ENCODE measurements around the gene YWHAH. TPM values are rescaled to one million over a fixed set of nuclear protein-coding genes. Genes with fewer than 3 reads are reported as not detected.

YWHAH gene
- total and polyA plus RNA-seq, 2 of the 8 experiments (the other 6 are each of a cell fraction or from before 2014, with no cell fraction given) = 146 to 247 TPM

DNA sequence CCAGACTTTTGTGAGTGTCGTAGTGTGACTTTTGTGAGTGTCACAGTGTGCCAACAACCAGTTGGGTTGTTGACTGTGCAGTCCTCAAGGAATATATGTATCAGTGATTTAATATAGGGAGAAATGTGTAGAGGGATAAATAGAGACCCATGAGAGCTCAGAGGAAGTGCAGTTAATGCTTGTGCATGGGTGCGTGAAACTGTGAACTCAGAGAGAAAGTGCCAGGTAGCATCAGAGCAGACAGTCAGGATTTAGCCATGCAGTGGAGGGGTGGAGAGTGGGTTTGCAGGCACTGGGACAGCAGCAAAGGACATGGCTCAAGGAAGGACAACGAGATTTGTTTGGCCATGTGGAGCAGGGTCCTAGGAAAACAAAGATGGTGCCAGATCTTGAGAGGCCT is 33.6 kb downstream of the YWHAH start (continued):
- TF ChIP-seq RXRA (IDR thresholded peaks at IDR 0.05; ENCODE audit: insufficient read depth, low read depth, low read length) (no peak), SP1 (IDR thresholded peaks at IDR 0.05; ENCODE audit: low read depth, low read length) (no peak)
- TF ChIP-seq, protein P1, sequence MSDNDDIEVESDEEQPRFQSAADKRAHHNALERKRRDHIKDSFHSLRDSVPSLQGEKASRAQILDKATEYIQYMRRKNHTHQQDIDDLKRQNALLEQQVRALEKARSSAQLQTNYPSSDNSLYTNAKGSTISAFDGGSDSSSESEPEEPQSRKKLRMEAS (IDR thresholded peaks at IDR 0.05) = no peak

All from H1 (cell line).